Stimulated activated CD4-positive, alpha-beta T cell treated with anti-CD3 and anti-CD28 coated beads, Interleukin-2, amount 100 ng/mL, for 4 hours (primary cell): ENCODE measurements around the gene PLK3.
"Not testable (repeated sequence)": the region's sequence is repeated elsewhere in the genome, so short reads cannot be mapped to it uniquely, and the experiment has no call there.

ENCODE experiments used
- DNase-seq: peaks from one replicate; pipeline ENCODE4 v3.0.0-alpha.2; 2020; ENCODE audit warnings: low read depth

PLK3 gene

DNA sequence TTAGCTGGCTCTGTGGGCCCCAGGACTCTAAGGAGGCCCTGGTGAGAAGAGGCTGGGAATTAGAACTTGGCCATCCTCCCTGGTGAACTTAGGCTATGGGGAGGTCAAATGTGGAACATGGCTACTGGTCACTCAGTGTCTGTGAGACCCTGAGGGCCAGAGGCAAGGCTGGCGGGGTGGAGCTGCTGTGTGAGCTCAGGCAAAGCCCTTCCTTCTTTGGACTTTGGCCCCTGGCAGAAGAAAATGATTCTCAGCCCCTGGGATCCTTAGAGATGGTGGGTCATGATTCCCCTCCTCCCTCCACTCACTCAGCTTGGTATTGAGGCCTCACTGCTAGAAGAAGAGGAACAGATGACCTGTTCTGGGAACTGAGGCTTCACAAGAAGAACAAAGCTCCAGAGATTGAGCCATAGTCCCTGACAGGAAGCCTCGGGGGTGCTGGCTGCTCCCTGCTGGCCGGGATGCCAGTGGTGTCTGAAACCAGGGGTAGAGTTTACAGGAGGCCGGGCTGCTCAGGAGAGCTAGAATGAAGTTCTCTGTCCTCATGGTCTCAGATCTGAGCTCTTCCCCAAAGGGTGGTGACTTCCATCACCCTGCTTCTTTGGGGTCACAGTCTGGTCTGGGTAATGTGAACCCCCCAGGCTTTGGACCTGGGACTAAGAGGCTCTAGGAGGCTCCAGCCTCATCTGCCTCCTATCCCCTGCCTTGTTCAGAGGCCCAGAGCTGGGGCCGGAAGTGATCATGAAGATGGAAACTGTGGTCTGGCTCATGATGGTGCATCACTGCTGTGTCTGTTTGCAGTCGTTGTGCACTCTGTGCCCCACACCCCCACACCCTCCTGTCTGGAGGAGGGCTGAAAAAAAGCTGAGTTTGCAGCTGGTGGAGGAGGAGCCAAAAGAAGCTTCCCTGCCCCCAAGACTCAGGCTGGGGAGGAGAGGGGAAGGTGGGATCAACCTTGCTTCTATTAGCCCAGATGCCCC is 9.1 kb downstream of the PLK3 start:
- DNase-seq: peak; percentile 89

DNA sequence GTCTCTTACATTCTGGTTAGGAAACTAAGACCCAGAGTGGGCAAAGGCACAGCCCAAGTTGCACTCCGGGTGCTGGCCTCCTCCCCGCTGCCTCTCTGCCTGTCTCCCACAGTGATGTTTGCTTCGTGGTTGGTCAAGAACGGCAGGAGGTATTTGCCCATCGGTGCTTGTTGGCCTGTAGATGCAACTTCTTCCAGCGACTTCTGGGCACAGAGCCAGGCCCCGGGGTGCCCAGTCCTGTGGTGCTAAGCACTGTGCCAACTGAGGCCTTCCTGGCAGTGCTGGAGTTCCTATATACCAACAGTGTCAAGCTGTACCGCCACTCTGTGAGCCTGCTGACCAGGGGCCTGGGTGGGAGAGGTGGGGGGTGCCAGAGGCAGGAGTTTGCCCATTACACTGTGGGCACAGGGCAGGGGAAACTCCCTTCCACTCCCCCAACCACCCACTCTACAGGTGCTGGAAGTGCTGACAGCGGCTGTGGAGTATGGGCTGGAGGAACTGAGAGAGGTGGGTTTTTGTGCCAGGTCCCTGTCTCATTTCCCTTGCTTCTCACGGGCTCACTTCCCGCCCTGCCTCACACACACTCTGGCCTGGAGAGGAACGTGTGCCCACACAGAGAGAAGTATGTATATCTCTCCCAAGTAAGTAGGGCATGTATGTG is 10.1 kb downstream of the PLK3 start:
- DNase-seq: peak; percentile 40

DNA sequence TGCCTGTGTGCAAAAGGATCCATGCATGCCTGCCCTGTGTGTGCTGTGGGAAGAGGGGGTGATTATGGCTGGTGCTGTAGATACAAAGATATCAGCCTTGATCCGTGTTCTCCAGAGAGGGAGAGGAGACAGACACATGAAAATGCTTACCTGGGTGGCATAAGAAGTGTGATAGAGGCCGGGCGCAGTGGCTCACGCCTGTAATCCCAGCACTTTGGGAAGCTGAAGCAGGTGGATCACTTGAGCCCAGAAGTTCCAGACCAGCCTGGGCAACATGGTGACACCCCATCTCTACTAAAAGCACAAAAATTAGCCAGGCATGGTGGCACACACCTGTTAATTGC is 10.6 kb downstream of the PLK3 start:
- DNase-seq: not testable (repeated sequence)

DNA sequence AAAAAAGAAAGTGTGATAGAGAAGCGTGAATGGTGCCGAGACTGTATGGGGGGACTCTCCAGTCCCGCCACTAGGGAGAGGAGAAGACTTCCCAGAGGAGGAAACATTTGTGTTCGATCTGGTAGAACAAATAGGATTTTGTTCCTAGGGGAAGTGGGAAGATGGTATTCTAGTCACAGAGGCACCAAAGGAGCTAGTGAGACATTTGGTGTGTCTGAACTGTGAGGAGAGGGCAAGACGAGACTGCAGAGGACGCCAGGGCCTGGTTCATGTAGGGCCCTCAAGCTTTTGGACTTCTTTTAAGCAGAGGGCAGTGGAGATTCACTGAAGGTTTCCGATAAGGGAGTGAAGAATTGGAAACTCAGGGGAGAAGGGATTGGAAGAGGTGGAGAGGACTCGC is 11.1 kb downstream of the PLK3 start:
- no peak for DNase-seq

DNA sequence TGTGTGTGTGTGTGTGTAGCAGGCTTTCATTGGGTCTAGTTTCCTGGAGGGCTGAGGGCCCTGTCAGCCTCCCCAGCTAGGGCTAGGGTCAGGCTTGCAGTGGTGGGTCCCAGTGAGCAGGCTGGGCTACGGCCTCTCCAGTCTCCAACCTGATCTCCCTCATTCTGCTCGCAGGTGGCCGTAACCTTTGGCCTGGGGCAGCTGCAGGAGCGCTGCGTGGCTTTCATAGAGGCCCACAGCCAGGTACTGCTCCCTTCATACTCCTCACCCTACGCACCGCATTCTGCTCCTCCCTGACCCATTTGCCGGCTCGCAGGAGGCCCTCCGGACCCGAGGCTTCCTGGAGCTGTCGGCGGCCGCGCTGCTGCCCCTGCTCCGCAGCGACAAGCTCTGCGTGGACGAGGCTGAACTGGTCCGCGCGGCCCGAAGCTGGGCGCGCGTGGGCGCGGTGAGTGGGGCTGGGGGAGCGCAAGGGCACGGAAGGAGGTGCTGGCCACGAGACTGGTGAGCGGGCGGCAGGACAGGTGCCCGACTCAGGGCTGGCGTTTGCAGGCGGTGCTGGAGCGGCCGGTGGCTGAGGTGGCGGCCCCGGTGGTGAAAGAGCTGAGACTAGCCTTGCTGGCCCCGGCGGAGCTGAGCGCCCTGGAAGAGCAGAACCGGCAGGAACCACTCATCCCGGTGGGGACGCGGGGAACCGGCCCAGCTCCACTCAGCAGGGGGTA is 12.8 kb downstream of the PLK3 start:
- no peak for DNase-seq

DNA sequence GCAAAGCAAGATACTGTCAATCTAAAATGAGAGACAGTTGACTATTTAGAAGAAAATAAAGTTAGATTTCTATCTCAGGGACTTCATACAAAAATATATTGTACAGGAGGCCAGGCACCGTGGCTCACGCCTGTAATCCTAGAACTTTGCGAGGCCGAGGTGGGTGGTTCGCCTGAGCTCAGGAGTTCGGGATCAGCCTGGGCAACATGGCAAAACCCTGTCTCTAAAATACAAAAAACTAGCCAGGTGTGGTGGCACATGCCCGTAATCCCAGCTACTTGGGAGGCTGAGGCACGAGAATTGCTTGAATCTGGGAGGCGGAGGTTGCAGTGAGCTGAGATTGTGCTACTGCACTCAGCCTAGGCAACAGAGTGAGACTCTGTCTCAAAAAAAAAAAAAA is 15.7 kb downstream of the PLK3 start:
- DNase-seq: not testable (repeated sequence)

DNA sequence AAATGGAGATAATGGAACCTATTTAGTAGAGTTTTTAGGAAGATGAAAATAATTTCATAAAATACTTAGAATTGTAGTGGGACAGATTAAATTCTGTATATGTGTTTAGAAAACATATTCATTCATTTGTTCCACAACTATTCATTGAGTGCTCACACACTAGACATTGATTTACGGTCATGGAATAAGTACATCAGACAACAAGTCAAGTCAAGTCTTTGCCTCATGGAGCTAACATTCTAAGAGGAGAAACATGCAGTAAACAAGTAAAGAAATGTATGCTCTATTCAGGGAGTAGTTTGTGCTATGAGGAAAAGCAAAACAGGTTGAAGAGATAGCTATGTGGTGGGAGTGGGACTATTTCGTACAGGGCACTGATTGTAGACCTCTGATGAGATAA is 17.1 kb downstream of the PLK3 start:
- DNase-seq: no peak

DNA sequence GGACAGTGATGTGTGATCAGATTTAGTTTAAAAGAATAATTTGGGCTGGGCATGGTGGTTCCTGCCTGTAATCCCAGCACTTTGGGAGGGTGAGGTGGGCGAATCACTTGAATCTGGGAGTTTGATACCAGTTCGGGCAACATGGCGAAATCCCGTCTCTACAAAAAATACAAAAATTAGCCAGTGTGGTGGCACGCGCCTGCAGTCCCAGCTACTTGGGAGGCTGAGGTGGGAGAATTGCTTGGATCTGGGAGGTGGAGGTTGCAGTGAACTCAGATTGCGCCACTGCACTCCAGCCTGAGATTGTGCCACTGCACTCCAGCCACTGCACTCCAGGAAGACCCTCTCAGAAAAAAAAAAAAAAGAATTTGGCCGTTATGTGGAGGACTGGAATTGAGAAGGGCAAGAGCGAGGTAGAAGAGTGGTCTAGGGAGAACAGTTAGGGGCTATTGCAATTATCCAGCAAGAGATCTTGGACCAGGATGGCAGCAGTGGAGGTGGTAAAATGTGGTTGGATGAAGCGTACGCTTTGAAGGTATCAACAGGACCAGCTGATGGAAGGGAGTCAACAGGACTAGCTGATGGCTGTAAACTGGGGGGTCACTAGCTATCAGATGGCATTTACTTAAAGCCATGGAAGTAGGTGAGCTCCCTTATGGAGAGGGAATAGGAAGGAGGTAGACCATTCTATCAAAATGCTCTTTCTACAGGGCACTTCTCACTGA is 17.8 kb downstream of the PLK3 start:
- DNase-seq: no peak

DNA sequence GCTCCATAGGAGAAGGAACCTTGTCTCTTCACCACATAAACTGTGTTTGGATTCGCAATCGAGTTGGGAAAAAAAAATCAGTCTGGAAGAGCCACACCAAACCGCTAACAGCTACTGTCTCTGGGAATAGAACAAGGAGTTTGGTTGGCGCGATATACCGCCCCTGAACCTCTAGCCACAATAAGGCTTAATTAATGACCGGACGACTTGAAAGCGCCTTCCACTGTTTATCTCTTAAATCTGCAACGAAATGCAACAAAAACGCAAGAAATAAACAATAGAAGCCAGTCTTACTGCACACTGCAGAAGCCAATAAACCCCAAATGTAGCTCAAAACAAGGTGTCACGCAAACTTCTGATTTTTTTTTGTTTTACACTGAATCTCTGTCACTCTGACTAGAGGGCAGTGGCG is 19.0 kb downstream of the PLK3 start:
- DNase-seq: no peak

DNA sequence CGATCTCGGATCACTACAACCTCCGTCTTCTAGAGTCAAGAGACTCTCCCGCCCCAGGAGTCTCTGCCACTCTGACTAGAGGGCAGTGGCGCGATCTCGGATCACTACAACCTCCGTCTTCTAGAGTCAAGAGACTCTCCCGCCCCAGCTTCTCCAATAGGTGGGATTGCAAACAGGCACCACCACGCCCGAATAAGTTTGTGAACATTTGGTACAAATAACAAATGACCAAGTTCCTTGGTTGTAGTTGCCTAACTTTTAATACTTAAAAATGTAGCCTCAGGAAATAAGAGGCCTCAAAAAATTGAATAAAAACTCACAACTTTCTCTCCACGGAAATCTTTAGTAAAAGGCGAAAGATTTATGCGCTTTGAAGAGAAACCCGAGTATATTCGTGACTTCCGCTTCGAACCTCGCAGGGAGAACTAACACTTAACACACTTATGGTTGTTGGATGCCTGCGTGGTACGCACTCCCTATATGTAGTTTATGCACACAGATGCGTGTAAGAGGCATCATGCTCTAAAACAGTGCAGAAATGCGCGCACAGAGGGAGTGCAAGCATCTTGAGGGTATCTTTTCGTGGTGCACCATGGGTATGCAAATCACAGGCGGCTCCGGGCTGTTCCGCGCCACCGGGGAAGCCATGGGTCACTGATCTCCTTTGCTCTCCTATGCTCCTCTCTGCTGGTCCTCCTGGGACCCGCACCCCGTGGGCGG is 19.6 kb downstream of the PLK3 start:
- DNase-seq: peak; percentile 58

DNA sequence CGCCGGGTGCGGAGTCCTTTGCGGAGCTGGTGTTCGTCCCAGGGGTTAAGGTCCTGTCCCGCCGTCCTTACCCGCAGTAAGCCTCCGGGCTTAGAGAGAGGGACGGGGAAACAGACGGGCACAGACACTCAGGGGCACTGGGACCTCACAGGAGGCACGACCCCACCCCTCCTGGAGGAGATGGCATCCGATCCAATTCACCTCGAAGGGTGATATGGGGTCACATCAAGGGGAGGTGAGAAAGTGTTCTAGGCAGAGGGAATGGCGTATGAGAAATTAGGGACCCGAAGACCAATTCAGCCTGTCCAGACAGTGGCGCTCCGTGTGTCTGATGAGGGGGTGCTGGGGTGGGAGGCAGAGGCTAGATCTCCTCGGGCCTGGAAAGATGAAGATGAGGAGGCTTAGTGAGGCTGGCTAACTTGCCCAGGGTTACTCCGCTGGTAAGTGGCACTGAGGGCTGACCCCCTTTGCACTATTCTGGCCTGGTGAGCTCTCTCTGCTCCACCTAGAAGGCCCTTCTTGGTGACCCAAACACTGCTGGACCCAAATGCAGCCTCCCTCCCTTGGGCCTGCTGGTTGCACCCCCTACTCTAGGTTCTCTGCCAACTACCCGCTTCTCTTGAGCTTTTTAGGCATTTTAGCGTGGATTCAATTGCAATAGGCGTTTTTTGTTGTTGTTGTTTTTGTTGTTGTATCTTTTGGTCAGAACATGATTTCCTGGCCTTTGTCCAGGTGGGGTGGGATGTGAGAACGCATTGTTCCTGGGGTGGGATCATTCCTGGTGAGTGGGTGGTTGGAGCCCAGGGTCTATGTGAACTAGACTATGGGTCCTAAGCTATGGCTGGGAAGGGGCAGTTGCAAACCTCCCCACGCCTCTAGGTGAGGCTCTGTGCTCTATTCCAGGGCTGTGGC is 20.4 kb downstream of the PLK3 start:
- no peak for DNase-seq

DNA sequence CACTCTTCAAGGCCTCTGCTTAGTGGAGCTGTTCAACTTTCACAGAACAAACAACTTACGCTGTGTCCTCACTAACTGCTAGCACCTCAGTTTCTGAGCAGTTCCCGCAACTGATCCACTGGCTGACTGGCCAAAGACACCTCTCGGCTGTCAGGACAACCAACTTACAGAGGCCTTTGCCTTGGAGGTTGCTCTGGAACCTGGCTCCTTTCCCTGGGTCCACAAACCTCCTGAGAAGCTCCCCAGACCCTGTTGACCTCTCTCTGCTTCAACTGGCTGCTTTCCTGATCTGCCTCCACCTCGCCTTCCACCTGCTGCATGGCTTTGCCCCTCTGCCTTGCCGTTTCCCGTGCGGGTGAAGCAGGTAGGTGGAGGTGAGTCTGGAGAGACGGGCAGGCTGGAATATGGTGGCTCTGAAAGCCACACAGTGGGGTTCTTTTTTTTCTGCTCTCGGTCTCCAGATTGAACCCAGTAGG is 21.1 kb downstream of the PLK3 start:
- no peak for DNase-seq

DNA sequence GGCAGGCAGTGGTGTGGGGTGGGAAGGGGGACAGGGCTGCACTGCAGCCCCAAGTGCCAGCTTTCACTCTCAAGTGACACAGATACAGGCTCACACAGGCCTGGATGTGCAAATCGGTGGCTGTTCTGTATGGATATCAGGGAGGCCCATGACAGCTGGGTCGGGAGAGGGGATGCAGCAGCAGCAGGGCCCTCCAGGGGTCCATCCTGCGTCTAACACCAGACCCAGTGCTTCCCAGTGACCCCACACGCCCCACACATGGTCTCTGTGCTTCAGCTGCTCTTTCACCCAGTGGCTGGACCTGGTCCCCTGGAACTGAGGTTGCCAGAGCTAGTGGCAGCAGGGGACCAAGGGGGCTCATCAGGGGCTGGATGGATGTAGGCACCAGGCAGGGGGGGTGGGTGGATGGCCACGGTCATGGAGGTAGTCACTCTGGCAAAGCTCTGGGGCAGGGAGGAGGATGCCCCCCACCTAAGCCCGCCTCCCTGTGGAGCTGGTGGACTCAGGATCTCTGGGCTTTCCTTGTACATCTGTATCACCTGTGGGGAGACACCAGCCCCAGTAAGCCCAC is 22.0 kb downstream of the PLK3 start:
- DNase-seq: no peak

DNA sequence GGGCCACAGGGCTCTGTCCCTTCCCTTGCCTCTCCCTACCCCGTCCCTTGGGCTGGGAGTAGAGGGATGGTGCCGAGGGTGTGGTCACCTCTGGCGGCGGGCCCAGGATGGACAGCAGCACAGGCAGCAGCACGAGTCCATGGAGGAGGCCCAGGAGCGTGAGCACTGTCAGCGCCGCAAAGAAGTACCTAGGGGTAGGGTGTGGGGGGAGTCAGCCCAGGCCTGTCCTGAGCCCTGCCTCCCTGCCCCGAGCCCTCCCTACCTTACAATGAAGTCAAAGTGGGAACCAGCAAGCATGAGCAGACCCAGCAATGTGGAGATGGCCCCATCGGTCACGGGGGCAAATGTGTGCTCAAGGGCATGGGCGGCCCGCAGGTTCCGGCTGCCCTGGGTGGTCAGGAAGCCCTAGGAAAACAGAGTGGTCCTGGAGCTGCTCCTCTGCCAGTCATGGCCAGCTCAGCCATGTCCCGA is 22.8 kb downstream of the PLK3 start:
- DNase-seq: no peak

DNA sequence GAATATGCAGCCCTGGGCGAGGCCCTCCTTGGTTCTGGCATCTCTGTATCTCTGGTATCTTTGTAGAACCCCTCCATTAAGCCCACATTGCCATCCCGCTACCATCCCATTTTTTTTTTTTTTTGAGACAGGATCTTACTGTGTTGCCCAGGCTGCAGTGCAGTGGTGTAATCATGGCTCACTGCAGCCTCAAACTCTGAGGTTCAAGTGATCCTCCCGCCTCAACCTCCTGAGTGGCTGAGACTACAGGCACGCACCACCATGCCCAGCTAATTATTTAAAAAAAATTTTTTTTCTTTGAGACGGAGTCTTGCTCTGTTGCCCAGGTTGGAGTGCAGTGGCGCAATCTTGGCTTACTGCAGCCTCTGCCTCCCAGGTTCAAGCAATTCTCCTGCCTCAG is 24.2 kb downstream of the PLK3 start:
- not testable (repeated sequence) for DNase-seq

DNA sequence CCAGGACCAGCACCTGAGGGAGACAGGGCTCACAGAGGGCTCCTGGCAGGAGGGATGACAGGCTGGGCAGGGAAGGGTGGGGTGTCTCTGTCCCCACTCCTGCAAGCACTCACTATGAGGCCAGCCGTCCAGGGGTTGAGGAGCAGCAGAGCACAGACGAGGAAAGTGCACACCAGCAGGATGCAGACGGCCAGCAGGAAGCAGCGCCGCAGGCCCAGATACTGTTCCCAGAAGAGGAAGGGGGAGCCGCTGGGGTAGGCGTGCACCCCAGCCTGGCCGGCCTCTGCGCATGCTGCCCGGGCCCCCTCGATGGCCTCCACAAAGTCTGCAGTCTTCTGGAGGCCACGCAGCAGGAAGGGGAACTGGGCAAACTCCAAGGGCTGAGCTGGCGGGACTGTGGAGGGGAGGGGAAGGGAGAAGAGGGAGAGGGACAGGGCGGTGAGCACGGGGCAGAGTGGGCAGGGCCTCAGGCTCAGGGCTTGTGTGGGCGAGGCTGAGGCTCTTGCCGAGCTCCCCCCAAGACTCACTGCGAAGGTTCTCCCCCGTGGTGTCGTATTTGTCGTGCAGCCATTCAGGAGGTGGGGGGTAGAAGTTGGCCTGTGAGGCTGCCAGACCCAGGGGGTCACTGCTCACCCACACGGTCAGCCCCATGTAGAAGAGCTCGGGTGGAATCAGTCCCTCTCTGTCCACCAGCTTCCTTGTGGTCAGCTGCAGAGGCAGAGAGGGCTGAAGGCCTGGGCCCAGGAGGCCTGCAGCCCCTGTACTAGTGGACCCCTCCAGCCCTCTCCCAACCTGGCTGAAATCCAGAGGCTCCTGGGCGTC is 26.4 kb downstream of the PLK3 start:
- DNase-seq: no peak

DNA sequence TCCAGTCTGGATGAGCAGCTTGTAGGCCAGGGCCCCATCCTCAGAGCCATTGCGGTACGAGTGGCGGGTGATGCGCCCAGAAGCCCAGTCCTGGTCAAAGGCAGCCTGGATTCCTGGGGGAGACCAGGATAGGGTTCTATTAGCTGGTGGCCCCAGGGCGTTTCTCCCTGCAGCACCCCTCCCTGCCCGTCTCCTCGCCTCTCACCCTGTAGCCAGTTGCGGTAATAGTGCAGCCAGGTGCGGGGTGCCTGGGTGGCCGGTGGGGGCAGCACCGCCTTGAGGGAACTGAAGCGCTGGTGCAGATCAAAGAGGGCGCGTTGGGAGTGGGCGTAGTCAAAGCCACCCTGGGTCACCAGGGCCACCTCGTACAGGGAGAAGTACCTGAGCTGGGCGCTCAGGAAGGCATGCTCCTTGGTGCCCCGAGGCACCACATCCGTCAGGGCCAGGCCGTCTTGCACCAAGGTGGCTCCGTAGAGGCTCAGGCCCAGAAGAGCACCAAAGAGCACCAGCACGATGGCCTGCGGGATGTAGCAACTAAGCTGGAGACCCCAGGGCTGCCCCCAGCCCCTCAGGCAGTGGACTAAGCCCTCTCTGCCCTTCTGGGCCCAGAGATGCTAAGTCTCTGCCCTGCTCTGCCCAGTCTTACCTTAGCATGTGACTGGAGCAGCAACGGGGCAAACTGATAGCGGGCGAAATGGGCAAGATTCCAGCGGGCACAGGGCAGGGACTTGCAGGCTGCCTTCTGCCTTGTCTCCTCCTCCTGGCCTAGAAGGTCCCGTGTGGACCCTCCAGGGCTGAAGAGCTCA is 27.2 kb downstream of the PLK3 start:
- DNase-seq: no peak
